GM12878 (cell line): ENCODE measurements around the gene TTC17. TPM values are rescaled to one million over a fixed set of nuclear protein-coding genes. Genes with fewer than 3 reads are reported as not detected.

Source experiments
- ATAC-seq: fragments of 200-7000 bp; cut with Tn5 transposase; 3 replicates; pipeline ENCODE4 v1.9.1; 2020; ENCODE audit warnings: mild to moderate bottlenecking, moderate library complexity
- BruUV-seq: library from RNA; stranded (reverse); fragments of 400-500 nt; replicated peaks from 2 replicates; lab custom pipeline; 2021; lab: Mats Ljungman, UMichigan
- CTCF ChIA-PET: fragments of 300-600 bp; sonication (Branson Sonifier 250); formaldehyde crosslinking; extraction: SDS; loops from one replicate; lab custom pipeline; 2021; ENCODE audit warnings: inconsistent platforms; lab: Yijun Ruan, JAX
- POLR2A ChIA-PET: fragments of 350-600 bp; formaldehyde crosslinking; extraction: SDS; loops from one replicate; lab custom pipeline; 2021; ENCODE audit warnings: inconsistent platforms; lab: Charles Lee
- RAD21 ChIA-PET: fragments of 300-600 bp; sonication (Branson Sonifier 250); formaldehyde crosslinking; loops from one replicate; lab custom pipeline; 2023; ENCODE audit warnings: antibody characterized with exemption; ENCODE audit not compliant: unreplicated experiment; lab: Charles Lee
- SMC1A ChIA-PET: fragments of 300-600 bp; sonication (Branson Sonifier 250); formaldehyde crosslinking; loops from one replicate; lab custom pipeline; 2023; ENCODE audit not compliant: unreplicated experiment, uncharacterized antibody; lab: Charles Lee
- DNase-seq: peaks from one replicate; pipeline ENCODE4 v3.0.0-alpha.2; 2011; ENCODE audit warnings: low read depth, low spot score
- FAIRE-seq: peaks from 3 replicates; lab custom pipeline; 2011; peaks lifted over from hg19 to GRCh38; lab: Jason Lieb, UNC
- H2AFZ ChIP-seq: 2 replicates; pipeline ENCODE4 v1.6.0; 2011; ENCODE audit warnings: low read depth, low read length, control low read depth; ENCODE audit not compliant: control insufficient read depth
- H3K27ac ChIP-seq: 2 replicates; pipeline ENCODE4 v1.5.1; 2011; ENCODE audit warnings: control low read depth; ENCODE audit not compliant: control insufficient read depth, insufficient read depth
- H3K27me3 ChIP-seq, 2 experiments: replicated peaks in 1 of 2; 2 replicates each; pipeline versions ENCODE4 v1.6.0 to v1.6.1; 2011; ENCODE audit warnings: low read length in 1 of 2; ENCODE audit not compliant: control insufficient read depth in 2 of 2, insufficient read depth in 2 of 2
- H3K36me3 ChIP-seq, 2 experiments: 2 replicates each; pipeline ENCODE4 v1.5.1; 2011; ENCODE audit warnings: low read length in 1 of 2; ENCODE audit not compliant: control insufficient read depth in 2 of 2, insufficient read depth in 2 of 2
- H3K4me1 ChIP-seq: 2 replicates; pipeline ENCODE4 v1.6.1; 2011; ENCODE audit warnings: mild to moderate bottlenecking, low read length, moderate library complexity, mixed read lengths; ENCODE audit not compliant: control insufficient read depth, insufficient read depth
- H3K4me2 ChIP-seq: 2 replicates; pipeline ENCODE4 v1.6.0; 2011; ENCODE audit warnings: control low read depth; ENCODE audit not compliant: control insufficient read depth, insufficient read depth
- H3K4me3 ChIP-seq: fragments of 200-600 bp; sonication (generic); 2 replicates; pipeline ENCODE4 v1.5.1; 2016
- H3K79me2 ChIP-seq: 2 replicates; pipeline ENCODE4 v1.6.0; 2011; ENCODE audit warnings: low read length; ENCODE audit not compliant: control insufficient read depth, insufficient read depth
- H3K9ac ChIP-seq: 2 replicates; pipeline ENCODE4 v1.8.0; 2011; ENCODE audit warnings: low read length, control low read depth, mixed read lengths; ENCODE audit not compliant: control insufficient read depth, insufficient read depth
- H3K9me3 ChIP-seq: replicated peaks from 3 replicates; pipeline ENCODE4 v1.5.1; 2011; ENCODE audit warnings: mild to moderate bottlenecking, low read length; ENCODE audit not compliant: control insufficient read depth, insufficient read depth
- H4K20me1 ChIP-seq: 2 replicates; pipeline ENCODE4 v1.6.0; 2011; ENCODE audit not compliant: control insufficient read depth, insufficient read depth
- BCL11A ChIP-seq: IDR thresholded peaks from 2 replicates; pipeline ENCODE4 v1.6.1; 2011; ENCODE audit warnings: low read depth, low read length
- CBX5 ChIP-seq: sonication (generic); IDR thresholded peaks from 2 replicates; pipeline ENCODE4 v1.6.1; 2016; ENCODE audit warnings: low read depth, moderate library complexity, mild to moderate bottlenecking, inconsistent platforms
- EZH2 ChIP-seq: IDR thresholded peaks from 2 replicates; pipeline ENCODE4 v1.6.1; 2012; ENCODE audit warnings: low read depth, mild to moderate bottlenecking, control low read depth, inconsistent platforms, low read length, borderline replicate concordance; ENCODE audit not compliant: control insufficient read depth
- FOXM1 ChIP-seq: IDR thresholded peaks from 2 replicates; pipeline ENCODE4 v1.6.1; 2012; ENCODE audit warnings: low read depth, mild to moderate bottlenecking, inconsistent platforms, low read length, moderate library complexity
- HCFC1 ChIP-seq: fragments of 150-350 bp; IDR thresholded peaks from 2 replicates; pipeline ENCODE4 v1.6.1; 2014; ENCODE audit warnings: low read length
- JUNB ChIP-seq: IDR thresholded peaks from 2 replicates; pipeline ENCODE4 v1.6.1; 2016; ENCODE audit warnings: antibody characterized with exemption, mild to moderate bottlenecking
- PAX8 ChIP-seq: fragments of 450-650 bp; IDR thresholded peaks from 2 replicates; pipeline ENCODE4 v1.6.1; 2017; ENCODE audit warnings: mild to moderate bottlenecking, moderate library complexity
- RELA ChIP-seq: fragments of 450-650 bp; IDR thresholded peaks from 2 replicates; pipeline ENCODE4 v1.8.0; 2014; ENCODE audit warnings: borderline replicate concordance; ENCODE audit not compliant: partially characterized antibody
- SIX5 ChIP-seq: IDR thresholded peaks from 2 replicates; pipeline ENCODE4 v1.6.1; 2011; ENCODE audit warnings: mild to moderate bottlenecking, low read depth, low read length, moderate library complexity; ENCODE audit not compliant: severe bottlenecking
- TBL1XR1 ChIP-seq: IDR thresholded peaks from 2 replicates; pipeline ENCODE4 v1.6.1; 2012; ENCODE audit warnings: low read depth, low read length, improper control_type of control experiment
- TCF12 ChIP-seq: IDR thresholded peaks from 2 replicates; pipeline ENCODE4 v1.6.1; 2011; ENCODE audit warnings: low read depth, mild to moderate bottlenecking, low read length
- WGBS: methylation state at CpG from one replicate; pipeline ENCODE4 v1.1.6; 2016; ENCODE audit warnings: low lambda C conversion rate; ENCODE audit not compliant: insufficient replicate concordance, insufficient coverage; ENCODE audit errors: missing lambda C conversion rate; 5-methylcytosine and 5-hydroxymethylcytosine counted together
- in situ Hi-C: fragments of 300-500 bp; cut with MboI; formaldehyde crosslinking; loops from 9 replicates; pipeline ENCODE4 v1.14.3; 2018; ENCODE audit warnings: mixed read lengths
- intact Hi-C: fragments of 100-400 bp; cut with micrococcal nuclease; formaldehyde crosslinking; loops from one replicate; pipeline ENCODE4 v1.14.2; 2022; ENCODE audit not compliant: unreplicated experiment
- polyA plus RNA-seq, 11 experiments: library from polyadenylated mRNA; depleted of rRNA in 4 of 11; unstranded in 6 of 11; stranded (reverse) in 5 of 11; fragments of >200 nt; fragmentation: Nextera tagmentation in 4 of 11; fragmentation: Illumina TruSeq in 1 of 11; extraction: Ambion mirVana in 4 of 11; extraction: Trizol in 1 of 11; gene quantifications; 1 replicate in 1 of 11; 2 replicates in 10 of 11; pipeline versions ENCODE4 v1.2.1 to v1.2.3, GENCODE V29; 2011 to 2016; ENCODE audit warnings: inconsistent platforms in 2 of 11, missing spikeins in 2 of 11, low read depth in 1 of 11
- total RNA-seq, 4 experiments: library from RNA; depleted of rRNA in 3 of 4; stranded (reverse); fragments of >200 nt in 3 of 4; fragmentation: Illumina TruSeq in 1 of 4; extraction: Trizol in 1 of 4; gene quantifications; 2 replicates each; pipeline versions ENCODE4 v1.2.1 to v1.2.3, GENCODE V29; 2013 to 2021
- TF ChIP-seq, protein P1 (sequence below): fragments of 450-650 bp; formaldehyde crosslinking; IDR thresholded peaks from 2 replicates; pipeline ENCODE4 v1.4.0; 2020; ENCODE audit warnings: mild to moderate bottlenecking, moderate library complexity
- TF ChIP-seq, protein P2 (sequence below): IDR thresholded peaks from 2 replicates; pipeline ENCODE4 v1.6.1; 2012; ENCODE audit warnings: low read depth, low read length, improper control_type of control experiment
- TF ChIP-seq, protein P3 (sequence below): fragments of 450-650 bp; conservative IDR thresholded peaks from 2 replicates; pipeline ENCODE4 v1.6.1; 2017; ENCODE audit warnings: mild to moderate bottlenecking, moderate library complexity
- TF ChIP-seq, protein P4 (sequence below): fragments of 450-650 bp; IDR thresholded peaks from 2 replicates; pipeline ENCODE4 v1.6.1; 2016; ENCODE audit warnings: mild to moderate bottlenecking, moderate library complexity, borderline replicate concordance

Gene TTC17
- total and polyA plus RNA-seq, 10 of the 15 experiments (the other 5 are each of a cell fraction or from before 2014, with no cell fraction given): 15.9 to 116 (median 41.5) TPM

DNA sequence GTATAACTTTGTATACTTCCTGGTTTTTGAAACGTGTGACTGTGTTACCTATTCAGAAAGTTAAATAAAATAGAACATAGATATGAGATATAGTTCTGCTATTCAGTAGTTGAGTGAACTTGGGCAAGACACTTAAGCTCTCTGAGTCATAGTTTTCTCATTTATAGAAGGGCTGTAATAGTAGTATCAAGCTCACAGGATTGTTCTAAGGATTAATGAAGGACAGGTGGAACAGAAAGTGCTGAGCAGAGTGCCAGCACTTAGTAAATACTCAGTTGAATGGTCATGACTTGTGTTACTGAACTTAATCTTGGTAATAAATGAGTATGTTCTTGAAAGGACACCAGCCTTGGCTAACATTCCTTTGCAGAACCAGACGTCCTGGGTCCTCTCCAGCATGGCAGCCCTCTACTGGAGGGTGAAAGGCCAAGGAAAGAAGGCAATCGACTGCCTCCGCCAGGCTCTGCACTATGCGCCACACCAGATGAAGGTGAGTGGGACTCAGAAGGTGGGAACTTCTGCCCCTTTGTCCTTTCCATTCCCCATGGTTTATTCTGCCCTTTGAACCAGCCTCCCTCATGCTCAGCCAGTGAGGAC, 131.2 kb downstream of the TTC17 start:
- Histone ChIP-seq H4K20me1 (no peaks in the 10 kb centered on the region), H3K79me2 (no peaks in the 10 kb centered on the region), H3K9ac (no peak overlapping the region), H3K27me3 (no peaks in the 10 kb centered on the region), H3K4me1 (no peaks in the 10 kb centered on the region), H3K4me2 (no peak overlapping the region), H3K36me3 (peaks cover 2 to 21% of the 10 kb centered on the region in 2 experiments), H3K4me3 (no peak overlapping the region), H3K9me3 (no peaks in the 10 kb centered on the region), H3K27ac (no peak overlapping the region), H2AFZ (no peak overlapping the region)
- no TSS peak for BruUV-seq
- intact Hi-C loops: no loop called here
- SMC1A ChIA-PET: interaction anchor here (1.0 kb wide), 1 partner anchor 71 kb away, joined by 4 read pairs; no protein-coding TSS in a partner anchor
- 84% methylated on average over 5 of the region's 5 CpGs for WGBS
- RAD21 ChIA-PET: no interaction called here
- in situ Hi-C loops: no loop called here
- DNase-seq (no peak), ATAC-seq (no peak), FAIRE-seq (no peak)
- POLR2A ChIA-PET: no interaction called here
- CTCF ChIA-PET: interaction anchor here (1.3 kb wide), 1 partner anchor 10 kb away, joined by 3 read pairs; no protein-coding TSS in a partner anchor
- TF ChIP-seq SIX5 (no peak), TBL1XR1 (no peak), RELA (no peak), PAX8 (no peak), HCFC1 (no peak), FOXM1 (no peak), JUNB (no peak), EZH2 (no peak), BCL11A (no peak), TCF12 (no peak), CBX5 (no peak)
- TF ChIP-seq, protein P1, sequence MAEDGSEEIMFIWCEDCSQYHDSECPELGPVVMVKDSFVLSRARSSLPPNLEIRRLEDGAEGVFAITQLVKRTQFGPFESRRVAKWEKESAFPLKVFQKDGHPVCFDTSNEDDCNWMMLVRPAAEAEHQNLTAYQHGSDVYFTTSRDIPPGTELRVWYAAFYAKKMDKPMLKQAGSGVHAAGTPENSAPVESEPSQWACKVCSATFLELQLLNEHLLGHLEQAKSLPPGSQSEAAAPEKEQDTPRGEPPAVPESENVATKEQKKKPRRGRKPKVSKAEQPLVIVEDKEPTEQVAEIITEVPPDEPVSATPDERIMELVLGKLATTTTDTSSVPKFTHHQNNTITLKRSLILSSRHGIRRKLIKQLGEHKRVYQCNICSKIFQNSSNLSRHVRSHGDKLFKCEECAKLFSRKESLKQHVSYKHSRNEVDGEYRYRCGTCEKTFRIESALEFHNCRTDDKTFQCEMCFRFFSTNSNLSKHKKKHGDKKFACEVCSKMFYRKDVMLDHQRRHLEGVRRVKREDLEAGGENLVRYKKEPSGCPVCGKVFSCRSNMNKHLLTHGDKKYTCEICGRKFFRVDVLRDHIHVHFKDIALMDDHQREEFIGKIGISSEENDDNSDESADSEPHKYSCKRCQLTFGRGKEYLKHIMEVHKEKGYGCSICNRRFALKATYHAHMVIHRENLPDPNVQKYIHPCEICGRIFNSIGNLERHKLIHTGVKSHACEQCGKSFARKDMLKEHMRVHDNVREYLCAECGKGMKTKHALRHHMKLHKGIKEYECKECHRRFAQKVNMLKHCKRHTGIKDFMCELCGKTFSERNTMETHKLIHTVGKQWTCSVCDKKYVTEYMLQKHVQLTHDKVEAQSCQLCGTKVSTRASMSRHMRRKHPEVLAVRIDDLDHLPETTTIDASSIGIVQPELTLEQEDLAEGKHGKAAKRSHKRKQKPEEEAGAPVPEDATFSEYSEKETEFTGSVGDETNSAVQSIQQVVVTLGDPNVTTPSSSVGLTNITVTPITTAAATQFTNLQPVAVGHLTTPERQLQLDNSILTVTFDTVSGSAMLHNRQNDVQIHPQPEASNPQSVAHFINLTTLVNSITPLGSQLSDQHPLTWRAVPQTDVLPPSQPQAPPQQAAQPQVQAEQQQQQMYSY (CRISPR knock-in tag): no peak
- TF ChIP-seq, protein P2, sequence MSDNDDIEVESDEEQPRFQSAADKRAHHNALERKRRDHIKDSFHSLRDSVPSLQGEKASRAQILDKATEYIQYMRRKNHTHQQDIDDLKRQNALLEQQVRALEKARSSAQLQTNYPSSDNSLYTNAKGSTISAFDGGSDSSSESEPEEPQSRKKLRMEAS: no peak
- TF ChIP-seq, protein P3, sequence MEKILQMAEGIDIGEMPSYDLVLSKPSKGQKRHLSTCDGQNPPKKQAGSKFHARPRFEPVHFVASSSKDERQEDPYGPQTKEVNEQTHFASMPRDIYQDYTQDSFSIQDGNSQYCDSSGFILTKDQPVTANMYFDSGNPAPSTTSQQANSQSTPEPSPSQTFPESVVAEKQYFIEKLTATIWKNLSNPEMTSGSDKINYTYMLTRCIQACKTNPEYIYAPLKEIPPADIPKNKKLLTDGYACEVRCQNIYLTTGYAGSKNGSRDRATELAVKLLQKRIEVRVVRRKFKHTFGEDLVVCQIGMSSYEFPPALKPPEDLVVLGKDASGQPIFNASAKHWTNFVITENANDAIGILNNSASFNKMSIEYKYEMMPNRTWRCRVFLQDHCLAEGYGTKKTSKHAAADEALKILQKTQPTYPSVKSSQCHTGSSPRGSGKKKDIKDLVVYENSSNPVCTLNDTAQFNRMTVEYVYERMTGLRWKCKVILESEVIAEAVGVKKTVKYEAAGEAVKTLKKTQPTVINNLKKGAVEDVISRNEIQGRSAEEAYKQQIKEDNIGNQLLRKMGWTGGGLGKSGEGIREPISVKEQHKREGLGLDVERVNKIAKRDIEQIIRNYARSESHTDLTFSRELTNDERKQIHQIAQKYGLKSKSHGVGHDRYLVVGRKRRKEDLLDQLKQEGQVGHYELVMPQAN: no peak
- TF ChIP-seq, protein P4, sequence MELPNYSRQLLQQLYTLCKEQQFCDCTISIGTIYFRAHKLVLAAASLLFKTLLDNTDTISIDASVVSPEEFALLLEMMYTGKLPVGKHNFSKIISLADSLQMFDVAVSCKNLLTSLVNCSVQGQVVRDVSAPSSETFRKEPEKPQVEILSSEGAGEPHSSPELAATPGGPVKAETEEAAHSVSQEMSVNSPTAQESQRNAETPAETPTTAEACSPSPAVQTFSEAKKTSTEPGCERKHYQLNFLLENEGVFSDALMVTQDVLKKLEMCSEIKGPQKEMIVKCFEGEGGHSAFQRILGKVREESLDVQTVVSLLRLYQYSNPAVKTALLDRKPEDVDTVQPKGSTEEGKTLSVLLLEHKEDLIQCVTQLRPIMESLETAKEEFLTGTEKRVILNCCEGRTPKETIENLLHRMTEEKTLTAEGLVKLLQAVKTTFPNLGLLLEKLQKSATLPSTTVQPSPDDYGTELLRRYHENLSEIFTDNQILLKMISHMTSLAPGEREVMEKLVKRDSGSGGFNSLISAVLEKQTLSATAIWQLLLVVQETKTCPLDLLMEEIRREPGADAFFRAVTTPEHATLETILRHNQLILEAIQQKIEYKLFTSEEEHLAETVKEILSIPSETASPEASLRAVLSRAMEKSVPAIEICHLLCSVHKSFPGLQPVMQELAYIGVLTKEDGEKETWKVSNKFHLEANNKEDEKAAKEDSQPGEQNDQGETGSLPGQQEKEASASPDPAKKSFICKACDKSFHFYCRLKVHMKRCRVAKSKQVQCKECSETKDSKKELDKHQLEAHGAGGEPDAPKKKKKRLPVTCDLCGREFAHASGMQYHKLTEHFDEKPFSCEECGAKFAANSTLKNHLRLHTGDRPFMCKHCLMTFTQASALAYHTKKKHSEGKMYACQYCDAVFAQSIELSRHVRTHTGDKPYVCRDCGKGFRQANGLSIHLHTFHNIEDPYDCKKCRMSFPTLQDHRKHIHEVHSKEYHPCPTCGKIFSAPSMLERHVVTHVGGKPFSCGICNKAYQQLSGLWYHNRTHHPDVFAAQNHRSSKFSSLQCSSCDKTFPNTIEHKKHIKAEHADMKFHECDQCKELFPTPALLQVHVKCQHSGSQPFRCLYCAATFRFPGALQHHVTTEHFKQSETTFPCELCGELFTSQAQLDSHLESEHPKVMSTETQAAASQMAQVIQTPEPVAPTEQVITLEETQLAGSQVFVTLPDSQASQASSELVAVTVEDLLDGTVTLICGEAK: no peak
